D721Med (cell line): ENCODE data around the gene SLC25A30.
"Not testable (repeated sequence)": the region's sequence is repeated elsewhere in the genome, so short reads cannot be mapped to it uniquely, and the experiment has no call there.

Experiments used
- DNase-seq: peaks from one replicate; pipeline ENCODE4 v3.0.0; 2011; ENCODE audit warnings: low spot score; ENCODE audit not compliant: insufficient read length
- FAIRE-seq: peaks from 2 replicates; lab custom pipeline; 2011; peaks lifted over from hg19 to GRCh38; lab: Jason Lieb, UNC
- CTCF ChIP-seq: IDR thresholded peaks from 2 replicates; pipeline ENCODE4 v1.5.1; 2012; ENCODE audit warnings: mild to moderate bottlenecking, control low read depth; ENCODE audit not compliant: insufficient read depth; ENCODE audit errors: missing control alignments

The SLC25A30 gene

DNA sequence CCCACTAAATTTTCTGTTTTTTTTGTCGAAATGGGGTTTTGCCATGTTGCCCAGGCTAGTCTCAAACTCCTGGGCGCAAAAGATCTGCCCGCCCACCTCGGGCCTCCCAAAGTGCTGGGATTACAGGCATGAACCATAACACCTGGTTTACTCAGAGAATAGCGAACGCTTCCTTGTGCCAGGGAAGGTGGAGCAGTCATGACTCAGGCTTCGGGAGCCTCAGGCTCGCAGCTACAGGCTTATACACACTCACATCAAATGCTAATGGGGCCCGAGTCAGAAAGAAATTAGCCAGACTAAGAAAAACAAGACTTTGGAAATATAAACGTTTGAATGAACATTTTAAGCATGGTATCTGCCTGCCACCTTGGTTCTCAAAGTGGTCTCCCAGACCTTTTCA is 66.1 kb downstream of the SLC25A30 start:
- DNase-seq: no peak
- TF ChIP-seq CTCF: no peak
- FAIRE-seq: no peak

DNA sequence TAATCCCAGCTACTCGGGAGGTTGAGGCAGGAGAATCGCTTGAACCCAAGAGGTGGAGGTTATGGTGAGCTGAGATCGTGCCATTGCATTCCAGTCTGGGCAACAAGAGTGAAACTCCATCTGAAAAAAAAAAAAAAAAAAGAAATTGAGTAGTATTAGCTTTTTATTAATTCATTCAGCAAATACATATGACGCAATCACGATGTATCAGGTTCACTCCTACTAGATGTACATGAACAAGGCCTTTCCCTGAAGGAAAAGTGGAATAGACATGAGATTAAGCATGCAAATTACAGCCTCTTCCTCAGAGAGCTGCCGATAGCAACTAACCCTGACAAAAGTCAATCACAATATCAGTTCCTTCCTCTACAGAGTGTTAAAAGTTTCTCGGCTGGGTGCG is 68.0 kb downstream of the SLC25A30 start:
- TF ChIP-seq CTCF: no peak
- DNase-seq: no peak
- FAIRE-seq: no peak

DNA sequence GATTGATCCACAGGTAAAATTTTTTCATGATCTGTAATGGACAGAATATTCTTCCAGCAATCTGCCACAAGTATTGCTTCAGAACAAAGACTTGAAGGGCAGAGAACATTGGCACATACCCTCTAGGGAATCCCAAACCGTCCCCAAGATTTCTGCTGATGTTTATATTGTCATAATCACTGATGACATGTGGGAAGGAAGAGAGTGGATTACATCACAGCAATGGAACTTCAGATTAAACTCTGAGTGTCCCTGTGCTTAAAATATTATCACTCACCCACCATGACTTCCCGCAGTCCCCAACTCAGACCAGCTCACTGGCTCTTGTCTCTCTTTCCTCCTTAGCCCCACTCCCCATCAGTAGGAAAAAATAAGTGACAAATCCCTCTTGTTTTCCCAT is 68.7 kb downstream of the SLC25A30 start:
- FAIRE-seq (no peak), DNase-seq (no peak)
- no peak for TF ChIP-seq CTCF

GRCh38 chr13:45344064-45344463 is 74.1 kb downstream of the SLC25A30 start:
- FAIRE-seq, DNase-seq: not testable (repeated sequence)
